GM19452 (cell line): Measurements from ENCODE around the gene TNRC6C.
A peak's percentile ranks its signal among the peaks of the same experiment; 100 is the strongest.

ENCODE experiments used
- ATAC-seq: cut with Tn5 transposase; IDR thresholded peaks from one replicate; pipeline ENCODE4 v1.9.1; 2021; ENCODE audit not compliant: unreplicated experiment

Gene TNRC6C

DNA sequence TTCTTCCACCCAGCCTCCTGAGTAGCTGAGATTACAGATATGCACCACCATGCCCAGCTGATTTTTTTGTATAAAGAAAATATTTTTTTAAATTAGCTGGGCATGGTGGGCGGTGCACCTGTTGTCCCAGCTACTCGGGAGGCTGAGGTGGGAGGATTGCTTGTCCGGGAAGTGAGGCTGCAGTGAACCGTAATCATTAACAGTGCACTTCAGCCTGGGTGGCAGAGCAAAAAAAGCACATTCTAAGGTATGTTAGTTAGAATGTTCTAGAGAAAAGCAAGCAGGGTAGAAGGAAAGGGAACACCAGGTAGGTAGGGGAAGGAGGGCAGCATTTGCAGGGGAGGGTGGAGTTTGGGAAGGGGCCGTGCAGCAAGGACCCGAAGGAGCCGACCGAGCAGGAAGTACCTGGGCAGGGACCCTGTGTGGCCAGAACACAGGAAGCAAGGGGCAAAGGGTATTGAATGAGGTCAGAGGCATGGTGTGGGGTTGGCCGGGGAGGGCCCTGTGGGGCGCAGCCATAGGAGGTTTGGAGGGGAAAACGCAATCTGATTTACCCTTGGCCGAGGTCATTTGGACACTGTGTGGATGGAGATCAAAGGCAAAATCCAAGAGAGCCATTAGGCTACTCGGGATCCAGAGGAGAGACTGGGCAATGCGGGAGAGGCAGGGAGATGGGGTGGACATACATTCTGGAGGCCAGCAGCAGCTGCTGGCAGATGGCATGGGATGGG, 189.9 kb downstream of the TNRC6C start:
- ATAC-seq: no peak

DNA sequence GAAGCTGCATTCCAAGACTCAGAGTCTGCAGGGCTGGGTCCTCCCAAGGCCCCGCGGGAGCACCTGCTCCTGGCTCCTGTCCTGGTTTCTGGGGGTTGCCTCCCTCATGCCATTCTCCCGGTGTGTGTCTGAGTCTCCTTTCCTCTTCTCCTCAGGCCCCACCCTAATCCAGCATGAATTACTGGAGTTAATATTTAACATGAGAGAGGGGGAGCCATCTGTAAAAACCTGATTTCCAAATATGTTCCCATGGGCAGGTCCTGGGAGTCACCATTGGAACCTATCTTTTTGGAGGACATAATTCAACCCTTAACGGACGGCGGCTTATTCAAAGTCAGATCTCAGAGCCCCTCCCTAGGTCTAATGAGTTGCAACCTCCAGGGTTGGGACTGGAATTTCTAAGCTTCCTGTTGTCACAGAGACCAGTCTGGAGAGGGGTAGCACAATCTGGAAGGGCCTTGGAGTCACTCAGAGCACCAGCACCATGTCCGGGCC, 193.1 kb downstream of the TNRC6C start:
- no peak for ATAC-seq

DNA sequence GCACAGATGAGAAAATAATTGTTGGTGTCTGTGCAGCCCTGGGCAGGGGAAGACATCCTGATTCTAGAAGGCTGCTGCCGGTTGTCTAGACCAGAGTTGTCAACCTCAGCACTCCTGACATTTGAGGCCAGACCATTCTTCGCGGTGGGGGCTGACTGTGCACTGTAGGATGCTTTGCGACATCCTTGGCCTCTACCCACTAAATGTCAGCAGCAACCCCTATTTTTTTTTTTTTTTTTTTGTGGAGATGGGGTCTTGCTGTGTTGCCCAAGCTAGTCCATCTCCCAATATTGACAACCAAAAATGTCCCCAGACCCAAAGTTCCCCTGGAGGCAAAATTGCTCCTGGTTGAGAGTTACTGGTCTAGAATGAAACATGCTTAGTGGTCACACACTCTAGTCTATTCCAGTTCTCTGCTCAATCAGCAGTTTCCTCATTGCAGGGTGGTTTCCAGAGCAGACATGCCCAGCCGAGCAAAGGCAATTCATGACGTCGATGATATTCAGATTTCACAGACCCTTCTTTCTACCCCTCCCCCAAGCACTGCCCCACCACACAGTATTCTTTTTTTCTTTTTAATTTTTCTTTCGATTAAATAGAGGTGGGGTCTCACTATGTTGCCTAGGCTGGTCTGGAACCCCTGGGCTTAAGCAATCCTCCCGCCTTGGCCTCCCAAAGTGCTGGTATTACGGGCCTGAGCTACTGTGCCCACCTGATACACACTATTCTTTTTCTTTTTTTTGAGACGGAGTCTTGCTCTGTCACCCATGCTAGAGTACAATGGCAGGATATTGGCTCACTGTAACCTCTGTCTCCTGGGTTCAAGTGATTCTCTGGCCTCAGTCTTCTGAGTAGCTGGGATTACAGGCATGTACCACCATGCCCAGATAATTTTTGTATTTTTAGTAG, 196.7 kb downstream of the TNRC6C start:
- peak; percentile 53 for ATAC-seq
